Measurements from ENCODE around the gene PTPRK. TPM values are rescaled to one million over a fixed set of nuclear protein-coding genes. Genes with fewer than 3 reads are reported as not detected.

Gene PTPRK
- total and polyA plus RNA-seq, 4 donors, result 12.1 to 61.2 (median 29.1) TPM

DNA sequence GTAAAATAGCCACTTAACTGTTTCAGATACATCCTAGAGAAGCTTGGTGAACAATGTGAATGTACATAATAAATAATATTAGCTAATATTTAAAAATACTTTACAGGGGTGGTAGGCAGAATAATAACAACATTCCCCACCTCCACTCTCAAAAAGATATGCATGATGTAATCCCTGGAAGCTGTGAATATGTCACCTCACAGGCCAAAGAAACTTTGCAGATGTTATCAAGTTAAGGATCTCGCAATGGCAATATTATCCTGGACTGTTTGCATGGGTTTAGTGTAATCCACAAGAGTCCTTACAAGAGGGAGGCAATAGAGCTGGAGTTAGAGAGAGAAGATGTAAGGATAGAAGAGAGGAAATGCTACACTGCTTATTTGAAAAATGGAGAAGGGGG is 7.0 kb upstream of the PTPRK start:
- TF ChIP-seq TAF1 (conservative IDR thresholded peaks at IDR 0.05) (no peak), FOXA1 (IDR thresholded peaks at IDR 0.05) (no peak), JUND (IDR thresholded peaks at IDR 0.05) (no peak), FOXA2 (IDR thresholded peaks at IDR 0.05) (no peak), HNF4A (conservative IDR thresholded peaks at IDR 0.05) (no peak), SP1 (IDR thresholded peaks at IDR 0.05) (no peak), NR2F2 (IDR thresholded peaks at IDR 0.05) (no peak)
- TF ChIP-seq, protein P1, sequence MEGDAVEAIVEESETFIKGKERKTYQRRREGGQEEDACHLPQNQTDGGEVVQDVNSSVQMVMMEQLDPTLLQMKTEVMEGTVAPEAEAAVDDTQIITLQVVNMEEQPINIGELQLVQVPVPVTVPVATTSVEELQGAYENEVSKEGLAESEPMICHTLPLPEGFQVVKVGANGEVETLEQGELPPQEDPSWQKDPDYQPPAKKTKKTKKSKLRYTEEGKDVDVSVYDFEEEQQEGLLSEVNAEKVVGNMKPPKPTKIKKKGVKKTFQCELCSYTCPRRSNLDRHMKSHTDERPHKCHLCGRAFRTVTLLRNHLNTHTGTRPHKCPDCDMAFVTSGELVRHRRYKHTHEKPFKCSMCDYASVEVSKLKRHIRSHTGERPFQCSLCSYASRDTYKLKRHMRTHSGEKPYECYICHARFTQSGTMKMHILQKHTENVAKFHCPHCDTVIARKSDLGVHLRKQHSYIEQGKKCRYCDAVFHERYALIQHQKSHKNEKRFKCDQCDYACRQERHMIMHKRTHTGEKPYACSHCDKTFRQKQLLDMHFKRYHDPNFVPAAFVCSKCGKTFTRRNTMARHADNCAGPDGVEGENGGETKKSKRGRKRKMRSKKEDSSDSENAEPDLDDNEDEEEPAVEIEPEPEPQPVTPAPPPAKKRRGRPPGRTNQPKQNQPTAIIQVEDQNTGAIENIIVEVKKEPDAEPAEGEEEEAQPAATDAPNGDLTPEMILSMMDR (IDR thresholded peaks at IDR 0.05; ENCODE audit: low read depth, low read length, missing input control), result no peak
- TF ChIP-seq, protein P2, sequence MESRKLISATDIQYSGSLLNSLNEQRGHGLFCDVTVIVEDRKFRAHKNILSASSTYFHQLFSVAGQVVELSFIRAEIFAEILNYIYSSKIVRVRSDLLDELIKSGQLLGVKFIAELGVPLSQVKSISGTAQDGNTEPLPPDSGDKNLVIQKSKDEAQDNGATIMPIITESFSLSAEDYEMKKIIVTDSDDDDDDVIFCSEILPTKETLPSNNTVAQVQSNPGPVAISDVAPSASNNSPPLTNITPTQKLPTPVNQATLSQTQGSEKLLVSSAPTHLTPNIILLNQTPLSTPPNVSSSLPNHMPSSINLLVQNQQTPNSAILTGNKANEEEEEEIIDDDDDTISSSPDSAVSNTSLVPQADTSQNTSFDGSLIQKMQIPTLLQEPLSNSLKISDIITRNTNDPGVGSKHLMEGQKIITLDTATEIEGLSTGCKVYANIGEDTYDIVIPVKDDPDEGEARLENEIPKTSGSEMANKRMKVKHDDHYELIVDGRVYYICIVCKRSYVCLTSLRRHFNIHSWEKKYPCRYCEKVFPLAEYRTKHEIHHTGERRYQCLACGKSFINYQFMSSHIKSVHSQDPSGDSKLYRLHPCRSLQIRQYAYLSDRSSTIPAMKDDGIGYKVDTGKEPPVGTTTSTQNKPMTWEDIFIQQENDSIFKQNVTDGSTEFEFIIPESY (IDR thresholded peaks at IDR 0.05), result no peak
- TF ChIP-seq, protein P3, sequence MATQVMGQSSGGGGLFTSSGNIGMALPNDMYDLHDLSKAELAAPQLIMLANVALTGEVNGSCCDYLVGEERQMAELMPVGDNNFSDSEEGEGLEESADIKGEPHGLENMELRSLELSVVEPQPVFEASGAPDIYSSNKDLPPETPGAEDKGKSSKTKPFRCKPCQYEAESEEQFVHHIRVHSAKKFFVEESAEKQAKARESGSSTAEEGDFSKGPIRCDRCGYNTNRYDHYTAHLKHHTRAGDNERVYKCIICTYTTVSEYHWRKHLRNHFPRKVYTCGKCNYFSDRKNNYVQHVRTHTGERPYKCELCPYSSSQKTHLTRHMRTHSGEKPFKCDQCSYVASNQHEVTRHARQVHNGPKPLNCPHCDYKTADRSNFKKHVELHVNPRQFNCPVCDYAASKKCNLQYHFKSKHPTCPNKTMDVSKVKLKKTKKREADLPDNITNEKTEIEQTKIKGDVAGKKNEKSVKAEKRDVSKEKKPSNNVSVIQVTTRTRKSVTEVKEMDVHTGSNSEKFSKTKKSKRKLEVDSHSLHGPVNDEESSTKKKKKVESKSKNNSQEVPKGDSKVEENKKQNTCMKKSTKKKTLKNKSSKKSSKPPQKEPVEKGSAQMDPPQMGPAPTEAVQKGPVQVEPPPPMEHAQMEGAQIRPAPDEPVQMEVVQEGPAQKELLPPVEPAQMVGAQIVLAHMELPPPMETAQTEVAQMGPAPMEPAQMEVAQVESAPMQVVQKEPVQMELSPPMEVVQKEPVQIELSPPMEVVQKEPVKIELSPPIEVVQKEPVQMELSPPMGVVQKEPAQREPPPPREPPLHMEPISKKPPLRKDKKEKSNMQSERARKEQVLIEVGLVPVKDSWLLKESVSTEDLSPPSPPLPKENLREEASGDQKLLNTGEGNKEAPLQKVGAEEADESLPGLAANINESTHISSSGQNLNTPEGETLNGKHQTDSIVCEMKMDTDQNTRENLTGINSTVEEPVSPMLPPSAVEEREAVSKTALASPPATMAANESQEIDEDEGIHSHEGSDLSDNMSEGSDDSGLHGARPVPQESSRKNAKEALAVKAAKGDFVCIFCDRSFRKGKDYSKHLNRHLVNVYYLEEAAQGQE (IDR thresholded peaks at IDR 0.05), result no peak
- no peak overlapping the region for H3K27ac ChIP-seq (ENCODE audit: low read depth in 1 of 2, low read length in 2 of 2)
- no peak for DNase-seq (ENCODE audit: low spot score)
- peaks cover 0 to 2% (median 0%) of the 10 kb centered on the region in 4 donors for H3K4me1 ChIP-seq (ENCODE audit: control insufficient read depth in 4 of 4, insufficient read depth in 4 of 4, low read length in 3 of 4)
- H3K4me3 ChIP-seq (ENCODE audit: low read depth in 1 of 3, low read length in 3 of 3), result no peak overlapping the region
- H3K9me3 ChIP-seq (ENCODE audit: control insufficient read depth in 4 of 4, low read length in 3 of 4), result no peaks in the 10 kb centered on the region
- H3K27me3 ChIP-seq (ENCODE audit: control insufficient read depth in 4 of 4, insufficient read depth in 4 of 4, low read length in 3 of 4), result no peaks in the 10 kb centered on the region
- 85% methylated on average over 1 of the region's 1 CpG for WGBS
- no peak overlapping the region for H3K9ac ChIP-seq (ENCODE audit: low read depth in 1 of 2, low read length in 2 of 2)
- no peaks in the 10 kb centered on the region for H3K36me3 ChIP-seq (ENCODE audit: control insufficient read depth in 4 of 4, insufficient read depth in 3 of 4, low read depth in 1 of 4, low read length in 3 of 4)

DNA sequence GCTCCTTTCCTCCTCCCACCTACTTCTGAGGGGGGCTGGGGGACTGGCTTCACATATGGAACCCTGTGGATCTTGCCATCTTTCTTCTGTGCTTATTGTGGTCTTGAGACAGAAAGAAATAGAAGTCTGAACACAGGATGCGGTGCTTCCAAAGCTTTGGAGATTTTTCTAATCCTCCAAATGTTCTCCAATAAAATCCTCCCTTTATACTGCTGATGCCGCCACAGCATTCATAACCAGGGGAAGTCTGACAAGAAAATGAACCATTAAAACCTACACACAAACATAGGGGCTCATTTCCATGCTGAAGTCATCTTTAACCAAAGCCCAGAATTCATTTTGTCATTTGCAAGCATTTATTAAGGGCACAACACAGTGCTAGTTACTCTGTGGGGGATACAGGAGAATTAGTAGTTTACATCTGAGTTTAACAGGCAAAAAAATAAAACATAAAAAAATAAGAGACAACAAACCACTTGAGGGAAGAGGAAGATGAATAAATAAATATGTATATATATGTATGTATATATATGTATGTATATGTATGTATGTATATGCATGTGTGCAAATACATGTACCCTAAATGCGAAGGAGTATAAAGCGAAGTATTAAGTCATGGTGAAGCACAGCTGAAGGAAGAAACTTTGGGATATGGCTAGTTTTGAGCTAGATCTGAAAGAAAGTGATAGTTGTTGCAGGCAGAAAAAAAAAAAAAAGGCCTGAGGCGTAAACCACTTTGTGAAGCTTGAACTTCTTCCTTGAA is 5.9 kb upstream of the PTPRK start:
- no peak overlapping the region for H3K9ac ChIP-seq (ENCODE audit: low read depth in 1 of 2, low read length in 2 of 2)
- 95% methylated on average over 5 of the region's 5 CpGs for WGBS
- no peaks in the 10 kb centered on the region for H3K27me3 ChIP-seq (ENCODE audit: control insufficient read depth in 4 of 4, insufficient read depth in 4 of 4, low read length in 3 of 4)
- no peaks in the 10 kb centered on the region for H3K9me3 ChIP-seq (ENCODE audit: control insufficient read depth in 4 of 4, low read length in 3 of 4)
- H3K4me1 ChIP-seq (ENCODE audit: control insufficient read depth in 4 of 4, insufficient read depth in 4 of 4, low read length in 3 of 4), result peaks cover 0 to 3% (median 1%) of the 10 kb centered on the region in 4 donors
- no peak overlapping the region for H3K27ac ChIP-seq (ENCODE audit: low read depth in 1 of 2, low read length in 2 of 2)
- H3K4me3 ChIP-seq (ENCODE audit: low read depth in 1 of 3, low read length in 3 of 3), result no peak overlapping the region
- TF ChIP-seq, protein P1 (IDR thresholded peaks at IDR 0.05; ENCODE audit: low read depth, low read length, missing input control), result no peak
- TF ChIP-seq HNF4G (IDR thresholded peaks at IDR 0.05), result no peak
- TF ChIP-seq JUND (IDR thresholded peaks at IDR 0.05), result no peak
- TF ChIP-seq GABPA (IDR thresholded peaks at IDR 0.05 in 1 of 2, conservative IDR thresholded peaks at IDR 0.05 in 1 of 2), result no peak
- TF ChIP-seq YY1 (IDR thresholded peaks at IDR 0.05), result no peak
- no peak for TF ChIP-seq NR2F2 (IDR thresholded peaks at IDR 0.05)
- no peak for TF ChIP-seq SP1 (IDR thresholded peaks at IDR 0.05)
- TF ChIP-seq, protein P4, sequence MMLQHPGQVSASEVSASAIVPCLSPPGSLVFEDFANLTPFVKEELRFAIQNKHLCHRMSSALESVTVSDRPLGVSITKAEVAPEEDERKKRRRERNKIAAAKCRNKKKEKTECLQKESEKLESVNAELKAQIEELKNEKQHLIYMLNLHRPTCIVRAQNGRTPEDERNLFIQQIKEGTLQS (IDR thresholded peaks at IDR 0.05), result no peak
- TF ChIP-seq, protein P5, sequence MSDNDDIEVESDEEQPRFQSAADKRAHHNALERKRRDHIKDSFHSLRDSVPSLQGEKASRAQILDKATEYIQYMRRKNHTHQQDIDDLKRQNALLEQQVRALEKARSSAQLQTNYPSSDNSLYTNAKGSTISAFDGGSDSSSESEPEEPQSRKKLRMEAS (IDR thresholded peaks at IDR 0.05), result no peak
- TF ChIP-seq, protein P2 (IDR thresholded peaks at IDR 0.05), result no peak
- no peak for TF ChIP-seq FOXA2 (IDR thresholded peaks at IDR 0.05)
- H3K36me3 ChIP-seq (ENCODE audit: control insufficient read depth in 4 of 4, insufficient read depth in 3 of 4, low read depth in 1 of 4, low read length in 3 of 4), result no peaks in the 10 kb centered on the region
- no peak for DNase-seq (ENCODE audit: low spot score)

Data from liver (tissue), 9 donors.